Type B pancreatic cell (in vitro differentiated cells): Measurements from ENCODE around the gene CLEC3B. TPM values are rescaled to one million over a fixed set of nuclear protein-coding genes. Genes with fewer than 3 reads are reported as not detected.

Experiments used
- DNase-seq: peaks from one replicate; pipeline ENCODE4 v3.0.0; 2021; ENCODE audit warnings: mixed read lengths; ENCODE audit not compliant: unreplicated experiment; ENCODE audit errors: extremely low spot score
- H3K27ac Mint-ChIP-seq: 2 replicates; pipeline ENCODE4 v1.8.0; 2021; ENCODE audit warnings: mild to moderate bottlenecking, mixed read lengths
- H3K27me3 Mint-ChIP-seq: 2 replicates; pipeline ENCODE4 v1.8.0; 2021; ENCODE audit warnings: mixed read lengths
- H3K36me3 Mint-ChIP-seq: 2 replicates; pipeline ENCODE4 v1.8.0; 2021; ENCODE audit warnings: mixed read lengths
- H3K4me1 Mint-ChIP-seq: one replicate; pipeline ENCODE4 v1.8.0; 2021; ENCODE audit warnings: mixed read lengths; ENCODE audit not compliant: unreplicated experiment
- H3K4me3 Mint-ChIP-seq: 2 replicates; pipeline ENCODE4 v1.8.0; 2021; ENCODE audit warnings: mild to moderate bottlenecking, mixed read lengths
- H3K9me3 Mint-ChIP-seq: 2 replicates; pipeline ENCODE4 v1.8.0; 2021; ENCODE audit warnings: mixed read lengths
- CTCF ChIP-seq: fragments of 200-600 bp; sonication (generic); conservative IDR thresholded peaks from 2 replicates; pipeline ENCODE4 v1.5.0; 2021; ENCODE audit warnings: antibody characterized with exemption, mild to moderate bottlenecking
- total RNA-seq: library from RNA; stranded (reverse); gene quantifications from 2 replicates; pipeline ENCODE4 v1.2.1, GENCODE V29; 2021; ENCODE audit warnings: low replicate concordance

CLEC3B gene
- total RNA-seq, 1 donor from 2014 or later = 1.2 TPM

DNA sequence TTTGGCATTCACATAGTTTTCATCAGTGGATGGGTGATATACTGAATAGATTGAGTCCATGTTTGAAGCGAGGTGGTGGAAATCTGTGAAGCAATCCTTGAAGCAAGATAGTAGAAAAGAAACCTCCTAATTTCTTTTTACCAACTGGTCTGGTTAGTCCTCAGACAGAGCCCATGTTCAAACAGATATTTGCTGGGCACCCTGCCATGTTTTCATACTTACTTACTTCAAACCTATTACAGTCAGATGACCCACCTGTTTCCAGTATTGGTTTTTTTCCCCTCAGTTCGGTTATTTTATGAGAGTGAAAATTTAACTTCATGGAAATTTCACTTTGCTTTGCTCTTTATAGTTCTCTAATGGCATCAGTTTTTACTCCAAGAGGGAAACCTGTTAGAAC, 26.3 kb upstream of the CLEC3B start:
- Mint-ChIP-seq H3K27me3 (no peaks in the 10 kb centered on the region), H3K4me1 (peaks cover 21% of the 10 kb centered on the region)
- no peak for TF ChIP-seq CTCF

GRCh38 chr3:45000823-45001222, 25.3 kb upstream of the CLEC3B start:
- Mint-ChIP-seq H3K4me3 (no peak overlapping the region), H3K27me3 (no peaks in the 10 kb centered on the region), H3K9me3 (peaks cover 5% of the 10 kb centered on the region), H3K27ac (no peak overlapping the region), H3K4me1 (peaks cover 12% of the 10 kb centered on the region), H3K36me3 (peaks cover 52% of the 10 kb centered on the region)
- no peak for DNase-seq
- TF ChIP-seq CTCF = no peak

More for the DNA sequence above, 26.3 kb upstream of the CLEC3B start:
- Mint-ChIP-seq H3K27ac (no peak overlapping the region), H3K9me3 (peaks cover 5% of the 10 kb centered on the region), H3K4me3 (no peak overlapping the region), H3K36me3 (peaks cover 45% of the 10 kb centered on the region)
- no peak for DNase-seq

DNA sequence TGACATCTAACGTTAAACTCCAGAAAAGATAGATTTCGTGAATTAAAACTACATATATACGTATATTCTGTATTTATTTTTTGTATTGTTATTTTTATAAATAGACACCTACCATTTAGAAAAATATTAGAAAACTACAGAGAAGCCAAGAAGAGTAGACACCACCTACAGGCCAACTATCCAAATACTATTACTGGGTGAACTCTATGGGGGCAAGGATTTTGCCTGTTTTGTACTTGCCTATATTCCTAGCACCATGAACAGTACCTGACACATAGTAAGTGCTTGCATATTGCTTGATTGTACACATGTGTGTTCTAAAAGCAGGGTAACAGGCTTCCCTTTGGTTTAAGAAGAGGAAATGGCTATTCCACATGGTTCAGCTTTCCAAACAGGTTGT, 24.4 kb upstream of the CLEC3B start:
- no peak for TF ChIP-seq CTCF
- H3K27ac Mint-ChIP-seq = no peak overlapping the region
- no peaks in the 10 kb centered on the region for H3K27me3 Mint-ChIP-seq
- DNase-seq = no peak
- H3K4me3 Mint-ChIP-seq = no peak overlapping the region
- peaks cover 3% of the 10 kb centered on the region for H3K4me1 Mint-ChIP-seq
- H3K9me3 Mint-ChIP-seq = peaks cover 5% of the 10 kb centered on the region
- H3K36me3 Mint-ChIP-seq = peaks cover 53% of the 10 kb centered on the region

DNA sequence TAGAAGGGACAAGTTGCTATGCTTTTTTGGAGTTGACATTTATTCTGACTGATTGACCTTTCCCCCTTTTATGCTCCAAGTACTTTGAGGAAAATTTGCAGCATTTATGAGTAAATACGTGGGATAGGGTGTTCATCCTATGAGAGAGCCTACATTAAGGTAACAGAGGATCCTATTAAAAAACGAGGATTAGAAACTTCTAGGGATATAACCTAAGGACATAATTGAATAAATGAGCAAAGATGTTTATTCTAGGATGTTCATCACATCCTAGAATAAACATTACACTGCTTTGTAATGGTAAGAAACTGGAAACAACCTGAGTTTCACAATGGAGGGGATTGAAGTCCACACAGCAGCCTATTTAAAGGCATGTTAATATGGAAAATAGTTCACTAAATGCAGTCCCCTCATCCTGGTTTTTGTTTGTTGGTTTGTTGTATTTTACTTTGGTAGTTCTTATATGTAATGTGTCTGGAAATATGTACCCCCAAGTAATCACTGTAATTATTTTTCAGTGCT, 23.9 kb upstream of the CLEC3B start:
- no peak for TF ChIP-seq CTCF
- Mint-ChIP-seq H3K27me3 (no peaks in the 10 kb centered on the region), H3K36me3 (peaks cover 52% of the 10 kb centered on the region), H3K4me3 (no peak overlapping the region), H3K4me1 (no peaks in the 10 kb centered on the region), H3K27ac (no peak overlapping the region), H3K9me3 (peaks cover 5% of the 10 kb centered on the region)
- no peak for DNase-seq

- Mint-ChIP-seq H3K27me3 (no peaks in the 10 kb centered on the region), H3K27ac (no peak overlapping the region), H3K9me3 (peaks cover 5% of the 10 kb centered on the region), H3K4me1 (no peaks in the 10 kb centered on the region), H3K36me3 (peaks cover 52% of the 10 kb centered on the region), H3K4me3 (no peak overlapping the region)
- no peak for TF ChIP-seq CTCF
- DNase-seq = no peak
Measured at GRCh38 chr3:45002720-45003119, 23.4 kb upstream of the CLEC3B start.

GRCh38 chr3:45003406-45003805, 22.7 kb upstream of the CLEC3B start:
- H3K9me3 Mint-ChIP-seq = peaks cover 5% of the 10 kb centered on the region
- peaks cover 54% of the 10 kb centered on the region for H3K36me3 Mint-ChIP-seq
- no peak for TF ChIP-seq CTCF
- H3K27me3 Mint-ChIP-seq = no peaks in the 10 kb centered on the region
- no peaks in the 10 kb centered on the region for H3K4me1 Mint-ChIP-seq
- no peak overlapping the region for H3K27ac Mint-ChIP-seq
- no peak overlapping the region for H3K4me3 Mint-ChIP-seq
- DNase-seq = no peak
